Measurements from ENCODE around the gene MPO. TPM values are rescaled to one million over a fixed set of nuclear protein-coding genes. Genes with fewer than 3 reads are reported as not detected.

MPO gene
- total RNA-seq, 1 donor from 2014 or later: not detected

DNA sequence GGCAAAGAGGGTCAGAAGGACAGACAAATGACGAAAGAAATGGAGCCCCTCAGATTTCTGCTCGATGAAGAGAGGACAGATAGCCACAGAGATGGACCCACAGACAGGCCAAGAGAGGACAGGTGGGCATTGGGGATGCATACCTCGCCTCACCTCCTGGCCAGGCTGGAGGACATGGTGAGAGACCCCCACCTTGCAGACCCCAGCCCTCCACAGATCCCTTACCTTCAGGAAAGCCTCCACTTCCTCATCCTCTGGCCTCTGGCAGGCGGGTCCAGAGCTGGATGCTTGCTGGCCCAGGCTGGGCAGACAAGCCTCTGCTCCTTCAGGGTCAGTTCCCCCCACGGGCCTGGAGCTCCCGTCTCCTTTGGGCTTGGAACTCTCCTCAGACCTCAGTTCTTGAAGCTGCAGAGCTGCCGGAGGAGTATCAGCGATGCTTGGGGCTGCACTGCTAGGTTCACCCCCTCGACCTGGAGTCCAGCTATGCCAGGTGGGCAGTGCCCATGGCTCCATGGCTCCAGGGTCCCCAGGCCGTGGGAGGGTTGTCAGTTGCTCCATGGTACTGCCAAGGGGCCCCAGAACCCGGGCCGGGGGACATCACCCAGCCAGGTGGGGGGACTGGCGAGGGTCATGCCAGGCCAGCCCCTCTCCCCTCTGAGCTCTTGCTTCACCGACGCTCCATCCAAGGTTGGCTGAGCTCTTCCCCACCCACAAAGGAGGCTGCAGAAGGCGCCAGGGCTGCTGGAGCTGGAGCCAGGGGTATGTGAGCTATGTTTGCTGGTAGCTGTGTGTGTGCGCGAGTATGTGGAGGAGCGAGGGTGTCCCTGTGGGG, 46.8 kb upstream of the MPO start:
- peaks cover 10% of the 10 kb centered on the region for H3K27me3 Mint-ChIP-seq (ENCODE audit: unreplicated experiment)
- DNase-seq (ENCODE audit: extremely low spot score, unreplicated experiment): no peak
- no peaks in the 10 kb centered on the region for H3K4me1 Mint-ChIP-seq (ENCODE audit: unreplicated experiment)
- H3K4me3 Mint-ChIP-seq (ENCODE audit: unreplicated experiment): no peak overlapping the region
- no peaks in the 10 kb centered on the region for H3K9me3 Mint-ChIP-seq (ENCODE audit: unreplicated experiment)
- H3K27ac Mint-ChIP-seq (ENCODE audit: unreplicated experiment): no peak overlapping the region
- H3K36me3 Mint-ChIP-seq (ENCODE audit: unreplicated experiment): no peaks in the 10 kb centered on the region
- no peak for TF ChIP-seq CTCF (IDR thresholded peaks at IDR 0.05)

DNA sequence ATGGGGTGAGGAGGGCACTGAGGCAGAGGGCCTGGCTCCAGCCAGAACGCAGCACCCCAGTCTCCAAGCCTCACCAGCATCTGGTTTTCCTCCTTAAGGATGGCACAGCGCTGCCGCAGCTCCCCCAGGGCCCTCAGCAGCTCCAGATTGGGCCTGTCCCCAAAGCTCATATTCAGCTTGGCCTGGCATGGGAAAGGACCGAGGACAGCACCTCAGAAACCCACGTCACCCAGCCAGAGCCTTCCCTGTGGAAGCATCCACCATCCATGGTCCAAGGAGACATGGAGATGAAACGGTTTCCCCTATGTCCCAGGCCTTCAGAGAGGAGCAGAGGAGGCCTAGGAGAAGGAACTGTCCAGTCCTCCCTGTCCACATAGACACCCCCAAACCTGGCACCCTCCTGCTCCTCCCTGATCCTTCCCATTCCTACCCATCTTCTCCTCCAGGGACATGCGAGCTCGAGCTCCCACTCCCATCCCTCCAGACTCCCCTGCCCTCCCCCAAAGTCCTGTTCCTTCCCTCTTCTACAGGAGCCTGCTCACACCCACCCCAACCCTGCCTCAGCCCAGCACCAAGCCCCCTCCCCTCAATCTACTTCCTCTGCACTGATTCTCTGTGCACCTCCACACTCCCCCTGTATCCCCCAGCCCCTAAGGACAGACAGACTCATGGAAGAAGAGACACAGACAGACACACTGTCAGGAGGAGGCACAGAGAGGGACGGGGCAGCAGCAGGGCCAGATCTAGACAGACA, 46.1 kb upstream of the MPO start:
- no peak for DNase-seq (ENCODE audit: extremely low spot score, unreplicated experiment)
- H3K4me1 Mint-ChIP-seq (ENCODE audit: unreplicated experiment): no peaks in the 10 kb centered on the region
- no peak for TF ChIP-seq CTCF (IDR thresholded peaks at IDR 0.05)
- H3K27me3 Mint-ChIP-seq (ENCODE audit: unreplicated experiment): peaks cover 10% of the 10 kb centered on the region
- H3K9me3 Mint-ChIP-seq (ENCODE audit: unreplicated experiment): no peaks in the 10 kb centered on the region
- H3K27ac Mint-ChIP-seq (ENCODE audit: unreplicated experiment): no peak overlapping the region
- no peaks in the 10 kb centered on the region for H3K36me3 Mint-ChIP-seq (ENCODE audit: unreplicated experiment)
- no peak overlapping the region for H3K4me3 Mint-ChIP-seq (ENCODE audit: unreplicated experiment)

DNA sequence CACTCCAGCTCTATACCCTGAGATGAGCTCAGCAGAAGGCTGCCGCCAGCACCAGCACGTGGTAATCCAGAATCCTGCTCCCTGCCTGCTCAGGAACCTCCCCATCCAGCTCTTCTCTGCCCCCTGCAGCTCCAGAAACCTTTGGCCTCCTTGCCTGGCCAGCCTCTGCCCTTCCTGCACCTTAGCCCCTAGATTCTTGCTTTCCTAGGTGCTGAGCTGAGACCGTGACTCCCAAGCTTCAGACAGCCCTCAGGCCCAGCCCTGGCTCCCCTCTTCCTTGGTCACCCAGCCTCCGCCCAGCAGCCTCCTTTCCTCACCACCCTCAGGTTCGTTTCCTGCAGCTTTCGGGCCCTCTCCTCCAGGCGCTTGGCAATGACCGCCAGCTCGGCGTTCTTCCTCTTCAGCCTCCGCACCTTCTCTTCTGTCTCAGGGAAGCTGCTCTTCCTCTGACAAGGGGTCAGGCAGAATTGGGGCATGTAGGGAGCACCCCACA, 45.3 kb upstream of the MPO start:
- DNase-seq (ENCODE audit: extremely low spot score, unreplicated experiment): no peak
- H3K27ac Mint-ChIP-seq (ENCODE audit: unreplicated experiment): no peak overlapping the region
- no peak for TF ChIP-seq CTCF (IDR thresholded peaks at IDR 0.05)
- no peaks in the 10 kb centered on the region for H3K4me1 Mint-ChIP-seq (ENCODE audit: unreplicated experiment)
- H3K9me3 Mint-ChIP-seq (ENCODE audit: unreplicated experiment): no peaks in the 10 kb centered on the region
- H3K36me3 Mint-ChIP-seq (ENCODE audit: unreplicated experiment): no peaks in the 10 kb centered on the region
- H3K27me3 Mint-ChIP-seq (ENCODE audit: unreplicated experiment): peaks cover 10% of the 10 kb centered on the region
- H3K4me3 Mint-ChIP-seq (ENCODE audit: unreplicated experiment): no peak overlapping the region

GRCh38 chr17:58325289-58325726, 44.6 kb upstream of the MPO start:
- H3K27ac Mint-ChIP-seq (ENCODE audit: unreplicated experiment): no peak overlapping the region
- DNase-seq (ENCODE audit: extremely low spot score, unreplicated experiment): no peak
- peaks cover 10% of the 10 kb centered on the region for H3K27me3 Mint-ChIP-seq (ENCODE audit: unreplicated experiment)
- no peaks in the 10 kb centered on the region for H3K4me1 Mint-ChIP-seq (ENCODE audit: unreplicated experiment)
- no peaks in the 10 kb centered on the region for H3K36me3 Mint-ChIP-seq (ENCODE audit: unreplicated experiment)
- H3K4me3 Mint-ChIP-seq (ENCODE audit: unreplicated experiment): no peak overlapping the region
- no peaks in the 10 kb centered on the region for H3K9me3 Mint-ChIP-seq (ENCODE audit: unreplicated experiment)
- TF ChIP-seq CTCF (IDR thresholded peaks at IDR 0.05): no peak
